CD14-positive monocyte (primary cell): ENCODE measurements around the gene DGCR2. TPM values are rescaled to one million over a fixed set of nuclear protein-coding genes. Genes with fewer than 3 reads are reported as not detected.

ENCODE experiments used
- DNase-seq, 3 donors: peaks; one replicate each; pipeline ENCODE4 v3.0.0-alpha.2; 2011 to 2022
- H2AFZ ChIP-seq: 2 replicates; pipeline ENCODE4 v1.6.0; 2012; ENCODE audit warnings: mild to moderate bottlenecking, low read depth, low read length, inconsistent platforms; ENCODE audit not compliant: insufficient read depth, poor library complexity, severe bottlenecking
- H3K27ac ChIP-seq, 2 donors: 1 replicate in 1 of 2; 2 replicates in 1 of 2; pipeline ENCODE4 v1.5.1; 2012 to 2013; ENCODE audit warnings: low read length in 2 of 2, control low read depth in 1 of 2, inconsistent platforms in 1 of 2, low read depth in 1 of 2, mild to moderate bottlenecking in 1 of 2
- H3K27me3 ChIP-seq, 2 donors: one replicate each; pipeline versions ENCODE4 v1.6.0 to v1.6.1; 2011 to 2013; ENCODE audit warnings: low read length in 2 of 2; ENCODE audit not compliant: control insufficient read depth in 2 of 2, insufficient read depth in 2 of 2
- H3K36me3 ChIP-seq, 2 donors: replicated peaks in 1 of 2; 1 replicate in 1 of 2; 2 replicates in 1 of 2; pipeline versions ENCODE4 v1.5.1 to v1.6.1; 2012 to 2013; ENCODE audit warnings: low read length in 2 of 2, control low read depth in 1 of 2, inconsistent platforms in 1 of 2, mild to moderate bottlenecking in 1 of 2; ENCODE audit not compliant: insufficient read depth in 2 of 2, control insufficient read depth in 1 of 2
- H3K4me1 ChIP-seq, 2 donors: 1 replicate in 1 of 2; 2 replicates in 1 of 2; pipeline versions ENCODE4 v1.5.1 to v1.6.1; 2012 to 2013; ENCODE audit warnings: low read length in 2 of 2, control low read depth in 1 of 2, inconsistent platforms in 1 of 2, mild to moderate bottlenecking in 1 of 2, moderate library complexity in 1 of 2; ENCODE audit not compliant: insufficient read depth in 2 of 2, control insufficient read depth in 1 of 2
- H3K4me2 ChIP-seq: replicated peaks from 2 replicates; pipeline ENCODE3; 2012; ENCODE audit warnings: low read length, moderate library complexity, mild to moderate bottlenecking; ENCODE audit not compliant: poor library complexity, severe bottlenecking; ENCODE audit errors: extremely low read depth
- H3K4me3 ChIP-seq, 3 experiments: fragments of 200-600 bp in 1 of 3; sonication (generic) in 1 of 3; replicated peaks in 1 of 3; 1 replicate in 2 of 3; 2 replicates in 1 of 3; pipeline ENCODE4 v1.5.1; 2011 to 2013; ENCODE audit warnings: low read length in 3 of 3, mild to moderate bottlenecking in 3 of 3, control low read depth in 2 of 3, low read depth in 2 of 3, inconsistent platforms in 1 of 3, moderate library complexity in 1 of 3
- H3K79me2 ChIP-seq: 2 replicates; pipeline ENCODE4 v1.6.0; 2012; ENCODE audit warnings: mild to moderate bottlenecking, control low read depth, inconsistent platforms, low read length, moderate library complexity; ENCODE audit not compliant: insufficient read depth
- H3K9ac ChIP-seq: 2 replicates; pipeline ENCODE4 v1.6.0; 2017; ENCODE audit warnings: low read length, mild to moderate bottlenecking; ENCODE audit not compliant: insufficient read depth, poor library complexity, severe bottlenecking
- H3K9me3 ChIP-seq, 2 donors: replicated peaks in 1 of 2; 1 replicate in 1 of 2; 2 replicates in 1 of 2; pipeline versions ENCODE4 v1.5.1 to v1.6.1; 2012 to 2013; ENCODE audit warnings: low read length in 2 of 2, control low read depth in 1 of 2; ENCODE audit not compliant: control insufficient read depth in 1 of 2, insufficient read depth in 1 of 2
- H4K20me1 ChIP-seq: 2 replicates; pipeline ENCODE4 v1.6.0; 2012; ENCODE audit warnings: mild to moderate bottlenecking, low read length, control low read depth, moderate library complexity; ENCODE audit not compliant: insufficient read depth
- H3K27ac Mint-ChIP-seq, 7 donors: one replicate each; pipeline ENCODE4 v1.8.0; 2020; ENCODE audit warnings: mild to moderate bottlenecking in 7 of 7, mixed read lengths in 7 of 7, moderate library complexity in 6 of 7, inconsistent platforms in 2 of 7
- H3K27me3 Mint-ChIP-seq, 3 donors: one replicate each; pipeline ENCODE4 v1.8.0; 2021 to 2022; ENCODE audit warnings: low read depth in 3 of 3, mild to moderate bottlenecking in 3 of 3, mixed read lengths in 3 of 3, moderate library complexity in 3 of 3, inconsistent platforms in 1 of 3
- H3K36me3 Mint-ChIP-seq, 2 donors: one replicate each; pipeline ENCODE4 v1.8.0; 2020; ENCODE audit warnings: mixed read lengths in 2 of 2, inconsistent platforms in 1 of 2, mild to moderate bottlenecking in 1 of 2
- H3K4me1 Mint-ChIP-seq: one replicate; pipeline ENCODE4 v1.8.0; 2020; ENCODE audit warnings: mild to moderate bottlenecking, mixed read lengths
- H3K4me3 Mint-ChIP-seq, 2 donors: one replicate each; pipeline ENCODE4 v1.8.0; 2020; ENCODE audit warnings: mild to moderate bottlenecking in 2 of 2, mixed read lengths in 2 of 2, moderate library complexity in 1 of 2
- H3K9me3 Mint-ChIP-seq, 7 donors: one replicate each; pipeline ENCODE4 v1.8.0; 2020 to 2022; ENCODE audit warnings: mixed read lengths in 7 of 7, mild to moderate bottlenecking in 6 of 7, moderate library complexity in 6 of 7, inconsistent platforms in 2 of 7
- WGBS: methylation state at CpG from one replicate; pipeline ENCODE4 v1.1.5; 2013; ENCODE audit warnings: missing lambda C conversion rate; ENCODE audit not compliant: insufficient coverage; 5-methylcytosine and 5-hydroxymethylcytosine counted together
- intact Hi-C, 2 donors: fragments of 100-400 bp; cut with micrococcal nuclease; formaldehyde crosslinking; loops; one replicate each; pipeline versions ENCODE4 v1.15.0 to v1.15.1; 2023
- polyA plus RNA-seq, 3 donors: library from polyadenylated mRNA; depleted of rRNA in 1 of 3; unstranded in 2 of 3; stranded (reverse) in 1 of 3; fragments of 300-500 nt in 2 of 3; fragments of >200 nt in 1 of 3; fragmentation: Illumina TruSeq in 2 of 3; gene quantifications; 1 replicate in 2 of 3; 2 replicates in 1 of 3; pipeline ENCODE4 v1.2.3, GENCODE V29; 2012 to 2021
- TF ChIP-seq, protein P1 (sequence below): fragments of 200-600 bp; IDR thresholded peaks from one replicate; pipeline ENCODE4 v1.8.0; 2022; ENCODE audit warnings: antibody characterized with exemption, mild to moderate bottlenecking

DGCR2 gene
- polyA plus RNA-seq, 3 donors: 28.9 to 37.0 (median 36.2) TPM

DNA sequence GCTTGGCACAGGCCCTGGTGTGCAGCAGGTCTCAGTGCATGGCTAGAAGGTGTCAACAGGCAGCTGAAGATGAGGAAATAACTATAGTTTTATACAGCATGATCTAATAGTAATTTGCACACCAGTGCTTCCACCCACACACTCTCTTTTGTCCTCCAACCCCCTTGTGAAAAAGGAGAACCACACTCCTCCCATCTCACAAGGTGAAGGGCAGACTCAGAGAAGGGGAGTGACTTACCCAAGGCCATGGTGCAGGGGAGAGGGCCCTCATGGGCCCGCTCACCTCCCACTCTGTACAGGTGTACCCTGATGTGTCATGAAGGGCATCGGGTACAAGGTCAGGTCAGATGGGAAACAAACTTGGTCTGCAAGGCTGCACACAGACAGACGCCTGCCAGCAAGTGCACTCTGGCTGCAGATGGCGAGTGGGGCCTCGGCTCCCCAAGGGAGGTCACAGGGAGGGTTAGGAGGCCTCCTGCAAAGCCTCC, 53.4 kb downstream of the DGCR2 start:
- no peak overlapping the region for H3K4me3 ChIP-seq
- peak overlapping the region in 3 of 7 donors; percentile 8 to 76 (median 50) for H3K27ac Mint-ChIP-seq
- no peak overlapping the region for H3K27ac ChIP-seq
- H3K9ac ChIP-seq: no peak overlapping the region
- H3K9me3 Mint-ChIP-seq: no peaks in the 10 kb centered on the region
- H2AFZ ChIP-seq: no peak overlapping the region
- intact Hi-C loops: no loop called here
- H3K4me3 Mint-ChIP-seq: no peak overlapping the region
- H3K4me2 ChIP-seq: no peak overlapping the region
- H3K27me3 ChIP-seq: no peaks in the 10 kb centered on the region
- H3K4me1 ChIP-seq: no peaks in the 10 kb centered on the region
- TF ChIP-seq, protein P1, sequence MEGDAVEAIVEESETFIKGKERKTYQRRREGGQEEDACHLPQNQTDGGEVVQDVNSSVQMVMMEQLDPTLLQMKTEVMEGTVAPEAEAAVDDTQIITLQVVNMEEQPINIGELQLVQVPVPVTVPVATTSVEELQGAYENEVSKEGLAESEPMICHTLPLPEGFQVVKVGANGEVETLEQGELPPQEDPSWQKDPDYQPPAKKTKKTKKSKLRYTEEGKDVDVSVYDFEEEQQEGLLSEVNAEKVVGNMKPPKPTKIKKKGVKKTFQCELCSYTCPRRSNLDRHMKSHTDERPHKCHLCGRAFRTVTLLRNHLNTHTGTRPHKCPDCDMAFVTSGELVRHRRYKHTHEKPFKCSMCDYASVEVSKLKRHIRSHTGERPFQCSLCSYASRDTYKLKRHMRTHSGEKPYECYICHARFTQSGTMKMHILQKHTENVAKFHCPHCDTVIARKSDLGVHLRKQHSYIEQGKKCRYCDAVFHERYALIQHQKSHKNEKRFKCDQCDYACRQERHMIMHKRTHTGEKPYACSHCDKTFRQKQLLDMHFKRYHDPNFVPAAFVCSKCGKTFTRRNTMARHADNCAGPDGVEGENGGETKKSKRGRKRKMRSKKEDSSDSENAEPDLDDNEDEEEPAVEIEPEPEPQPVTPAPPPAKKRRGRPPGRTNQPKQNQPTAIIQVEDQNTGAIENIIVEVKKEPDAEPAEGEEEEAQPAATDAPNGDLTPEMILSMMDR: no peak
- no peaks in the 10 kb centered on the region for H3K4me1 Mint-ChIP-seq
- peaks cover 0 to 3% (median 1%) of the 10 kb centered on the region in 3 donors for H3K27me3 Mint-ChIP-seq
- H3K79me2 ChIP-seq: peaks cover 64% of the 10 kb centered on the region
- H3K36me3 Mint-ChIP-seq: peaks cover 76 to 90% of the 10 kb centered on the region in 2 donors
- H3K9me3 ChIP-seq: no peaks in the 10 kb centered on the region
- peaks cover 95% of the 10 kb centered on the region for H4K20me1 ChIP-seq
- no peak for DNase-seq
- H3K36me3 ChIP-seq: peaks cover 83 to 96% of the 10 kb centered on the region in 2 donors
- WGBS: 91% methylated on average over 4 of the region's 5 CpGs

DNA sequence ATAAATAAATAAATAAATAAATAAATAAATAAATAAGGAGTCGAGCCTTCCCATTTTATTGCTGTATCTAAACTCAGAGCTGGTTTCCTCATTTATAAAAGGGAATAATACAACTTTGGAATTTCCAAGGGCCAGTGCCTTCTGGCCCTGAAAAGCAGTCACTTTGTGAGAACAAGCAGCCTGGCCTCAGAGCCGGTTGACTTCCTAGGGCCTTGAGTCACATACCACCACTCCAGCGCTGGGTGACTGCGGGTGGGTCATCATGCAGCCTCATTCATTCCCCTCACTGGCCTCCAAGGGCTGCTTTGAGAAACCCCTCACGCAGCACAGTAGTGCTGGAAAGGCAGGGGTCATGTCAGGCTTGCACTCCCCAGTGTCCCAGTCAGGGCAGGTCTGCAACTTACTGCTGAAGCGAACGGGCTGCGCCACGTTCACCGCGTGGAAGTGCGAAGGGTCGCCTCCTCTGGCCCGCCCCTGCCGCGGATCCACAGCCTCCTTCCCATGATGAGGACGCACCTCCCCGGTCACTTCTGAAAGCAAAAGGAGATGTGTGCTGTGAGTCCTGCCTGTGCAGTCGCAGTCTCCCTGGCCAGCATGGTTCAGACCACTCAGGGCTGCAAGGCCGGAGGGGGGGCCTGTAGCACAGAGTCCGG, 54.4 kb downstream of the DGCR2 start:
- Histone ChIP-seq H3K9me3 (no peaks in the 10 kb centered on the region), H2AFZ (no peak overlapping the region), H3K9ac (no peak overlapping the region), H3K79me2 (peaks cover 54% of the 10 kb centered on the region), H3K27me3 (no peaks in the 10 kb centered on the region), H3K4me2 (no peak overlapping the region), H3K4me1 (no peaks in the 10 kb centered on the region), H4K20me1 (peaks cover 91% of the 10 kb centered on the region), H3K4me3 (no peak overlapping the region), H3K27ac (no peak overlapping the region), H3K36me3 (peaks cover 90 to 97% of the 10 kb centered on the region in 2 donors)
- Mint-ChIP-seq H3K27me3 (peaks cover 0 to 3% (median 0%) of the 10 kb centered on the region in 3 donors), H3K4me1 (no peaks in the 10 kb centered on the region), H3K9me3 (no peaks in the 10 kb centered on the region), H3K27ac (peak overlapping the region in 1 of 7 donors; percentile 43), H3K36me3 (peaks cover 79 to 90% of the 10 kb centered on the region in 2 donors), H3K4me3 (no peak overlapping the region)
- DNase-seq: no peak
- WGBS: 98% methylated on average over 20 of the region's 21 CpGs
- TF ChIP-seq, protein P1: no peak
- intact Hi-C loops: no loop called here
